Retinal pigment epithelial cell (primary cell): ENCODE data around the gene CUL3.

Experiments
- DNase-seq: peaks from one replicate; pipeline ENCODE4 v3.0.0-alpha.2; 2010; ENCODE audit warnings: low read depth
- H3K4me3 ChIP-seq: 2 replicates; pipeline ENCODE4 v1.5.1; 2011; ENCODE audit warnings: mild to moderate bottlenecking, low read length, control low read depth, moderate library complexity
- CTCF ChIP-seq: conservative IDR thresholded peaks from 2 replicates; pipeline ENCODE4 v1.5.1; 2011; ENCODE audit warnings: low read depth, low read length, control low read depth, inconsistent platforms

CUL3 gene

GRCh38 chr2:224545884-224546644 lies 39.1 kb downstream of the CUL3 start:
- H3K4me3 ChIP-seq, result no peak overlapping the region
- no peak for DNase-seq
- no peak for TF ChIP-seq CTCF

GRCh38 chr2:224543939-224544338 lies 41.2 kb downstream of the CUL3 start:
- no peak for DNase-seq
- TF ChIP-seq CTCF, result no peak
- no peak overlapping the region for H3K4me3 ChIP-seq

- no peak overlapping the region for H3K4me3 ChIP-seq
- DNase-seq, result no peak
- no peak for TF ChIP-seq CTCF
These were observed 46.5 kb downstream of the CUL3 start for GRCh38 chr2:224538561-224539138.

- H3K4me3 ChIP-seq, result no peak overlapping the region
- TF ChIP-seq CTCF, result no peak
- no peak for DNase-seq
These were observed 52.2 kb downstream of the CUL3 start for GRCh38 chr2:224532931-224533330.

GRCh38 chr2:224532441-224532840 lies 52.7 kb downstream of the CUL3 start:
- H3K4me3 ChIP-seq, result no peak overlapping the region
- no peak for TF ChIP-seq CTCF
- DNase-seq, result no peak

GRCh38 chr2:224528171-224528570 lies 57.0 kb downstream of the CUL3 start:
- H3K4me3 ChIP-seq, result no peak overlapping the region
- no peak for TF ChIP-seq CTCF
- DNase-seq, result no peak

GRCh38 chr2:224525774-224526173 lies 59.4 kb downstream of the CUL3 start:
- no peak overlapping the region for H3K4me3 ChIP-seq
- no peak for TF ChIP-seq CTCF
- DNase-seq, result no peak
